Fibroblast of skin of right quadriceps (primary cell): ENCODE results near the gene ZNF664.
"Not testable (repeated sequence)": the region's sequence is repeated elsewhere in the genome, so short reads cannot be mapped to it uniquely, and the experiment has no call there.

Experiments used
- DNase-seq: peaks from one replicate; pipeline ENCODE4 v3.0.0-alpha.2; 2013

The ZNF664 gene

GRCh38 chr12:123942238-123942653, 30.8 kb upstream of the ZNF664 start:
- DNase-seq = peak; percentile 90

- no peak for DNase-seq
Observed at GRCh38 chr12:123942911-123943648, 29.9 kb upstream of the ZNF664 start.

GRCh38 chr12:123943816-123944215, 29.2 kb upstream of the ZNF664 start:
- no peak for DNase-seq

- no peak for DNase-seq
Observed at GRCh38 chr12:123944696-123945095, 28.3 kb upstream of the ZNF664 start.

GRCh38 chr12:123945287-123946151, 27.5 kb upstream of the ZNF664 start:
- no peak for DNase-seq

GRCh38 chr12:123946152-123946515, 26.9 kb upstream of the ZNF664 start:
- DNase-seq = no peak

GRCh38 chr12:123946516-123947505, 26.2 kb upstream of the ZNF664 start:
- not testable (repeated sequence) for DNase-seq

- DNase-seq = not testable (repeated sequence)
Observed at GRCh38 chr12:123947531-123947930, 25.5 kb upstream of the ZNF664 start.

GRCh38 chr12:123948401-123948795, 24.6 kb upstream of the ZNF664 start:
- DNase-seq = no peak

GRCh38 chr12:123948796-123949769, 23.9 kb upstream of the ZNF664 start:
- DNase-seq = no peak

- no peak for DNase-seq
Observed at GRCh38 chr12:123949770-123950165, 23.2 kb upstream of the ZNF664 start.

GRCh38 chr12:123950476-123951349, 22.3 kb upstream of the ZNF664 start:
- DNase-seq = no peak

GRCh38 chr12:123951467-123951866, 21.5 kb upstream of the ZNF664 start:
- no peak for DNase-seq

GRCh38 chr12:123952037-123952436, 21.0 kb upstream of the ZNF664 start:
- DNase-seq = no peak

- no peak for DNase-seq
Observed at GRCh38 chr12:123954647-123955350, 18.2 kb upstream of the ZNF664 start.

GRCh38 chr12:123956249-123956648, 16.8 kb upstream of the ZNF664 start:
- DNase-seq = no peak

GRCh38 chr12:123957196-123957595, 15.8 kb upstream of the ZNF664 start:
- DNase-seq = no peak

GRCh38 chr12:123958462-123958861, 14.6 kb upstream of the ZNF664 start:
- DNase-seq = no peak

GRCh38 chr12:123958876-123959275, 14.1 kb upstream of the ZNF664 start:
- DNase-seq = no peak
